Erythroblast (primary cell): ENCODE measurements around the gene CISD2.

ENCODE experiments used
- GATA1 ChIP-seq: IDR thresholded peaks from 2 replicates; pipeline ENCODE4 v1.6.1; 2011; ENCODE audit warnings: low read depth, mild to moderate bottlenecking, control low read depth, low read length, moderate library complexity
- POLR2A ChIP-seq: IDR thresholded peaks from 2 replicates; pipeline ENCODE4 v1.6.1; 2011; ENCODE audit warnings: mild to moderate bottlenecking, low read length

DNA sequence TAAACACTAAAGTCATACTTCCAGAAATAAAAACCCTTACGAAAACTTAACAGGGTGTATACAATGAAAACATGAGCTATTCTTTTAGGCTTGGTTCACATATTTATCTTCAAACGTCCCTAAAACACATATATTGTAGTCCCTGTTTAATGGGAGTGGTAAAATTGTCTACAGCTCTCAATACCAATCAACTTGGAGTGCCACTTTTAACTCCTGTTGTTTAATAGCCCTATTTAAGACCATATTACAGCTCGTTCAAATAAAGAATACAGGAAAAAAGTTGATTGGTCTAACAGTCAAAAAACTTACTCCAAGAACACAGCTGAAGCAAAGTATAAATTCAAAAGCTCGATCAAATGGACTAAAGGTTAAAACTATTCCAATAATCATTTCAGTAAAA, 45.3 kb upstream of the CISD2 start:
- TF ChIP-seq POLR2A (no peak), GATA1 (no peak)
